NCI-H146 treated with DMSO at 0.1 percent for 48 hours (cell line): ENCODE measurements around the gene TNFSF9.

Source experiments
- DNase-seq: peaks from one replicate; lab custom pipeline; 2025; ENCODE audit not compliant: unreplicated experiment; lab: John Stamatoyannopoulos, UW

TNFSF9 gene

GRCh38 chr19:6530386-6531162 is at the start of gene TNFSF9:
Gene TNFSF9 (plus strand): TSS chr19:6531026. CDS start chr19:6531037, 11 bp downstream.
- peak; percentile 5 for DNase-seq

GRCh38 chr19:6481541-6482342 is 49.1 kb upstream of the TNFSF9 start, which contains the start of gene DENND1C:
Gene DENND1C (minus strand): TSS chr19:6481787. CDS start chr19:6481695, 92 bp downstream.
- DNase-seq = no peak

GRCh38 chr19:6482343-6482686 is 48.5 kb upstream of the TNFSF9 start:
- DNase-seq = no peak

- DNase-seq = no peak
Measured at GRCh38 chr19:6483235-6483634, 47.6 kb upstream of the TNFSF9 start.

- no peak for DNase-seq
Measured at GRCh38 chr19:6484230-6484629, 46.6 kb upstream of the TNFSF9 start.

- DNase-seq = no peak
Measured at GRCh38 chr19:6484831-6485230, 46.0 kb upstream of the TNFSF9 start.

GRCh38 chr19:6489278-6490061 is 41.4 kb upstream of the TNFSF9 start:
- no peak for DNase-seq

GRCh38 chr19:6490134-6490533 is 40.7 kb upstream of the TNFSF9 start:
- DNase-seq = no peak

GRCh38 chr19:6491802-6492592 is 38.8 kb upstream of the TNFSF9 start:
- no peak for DNase-seq

- no peak for DNase-seq
Measured at GRCh38 chr19:6494438-6495036, 36.3 kb upstream of the TNFSF9 start.

- no peak for DNase-seq
Measured at GRCh38 chr19:6495947-6496346, 34.9 kb upstream of the TNFSF9 start.

- no peak for DNase-seq
Measured at GRCh38 chr19:6498294-6499036, 32.4 kb upstream of the TNFSF9 start.

- no peak for DNase-seq
Measured at GRCh38 chr19:6499052-6499790, 31.6 kb upstream of the TNFSF9 start.

- no peak for DNase-seq
Measured at GRCh38 chr19:6500837-6501739, 29.7 kb upstream of the TNFSF9 start.

- DNase-seq = no peak
Measured at GRCh38 chr19:6501740-6502648, 28.8 kb upstream of the TNFSF9 start, which contains the start of gene TUBB4A. Gene TUBB4A (minus strand): TSS chr19:6502309. CDS start chr19:6502212, 97 bp downstream.

- DNase-seq = no peak
Measured at GRCh38 chr19:6503407-6504201, 27.2 kb upstream of the TNFSF9 start.
